GM12875 (cell line): ENCODE data around the gene DDX5.

ENCODE experiments used
- H3K4me3 ChIP-seq: one replicate; pipeline ENCODE4 v1.5.1; 2011; ENCODE audit warnings: low read depth, low read length, control low read depth
- TF ChIP-seq, protein P1 (sequence below): IDR thresholded peaks from 2 replicates; pipeline ENCODE4 v1.5.1; 2011; ENCODE audit warnings: low read depth, mild to moderate bottlenecking, control low read depth, inconsistent platforms, low read length, moderate library complexity, borderline replicate concordance; ENCODE audit not compliant: insufficient read depth

Gene DDX5

DNA sequence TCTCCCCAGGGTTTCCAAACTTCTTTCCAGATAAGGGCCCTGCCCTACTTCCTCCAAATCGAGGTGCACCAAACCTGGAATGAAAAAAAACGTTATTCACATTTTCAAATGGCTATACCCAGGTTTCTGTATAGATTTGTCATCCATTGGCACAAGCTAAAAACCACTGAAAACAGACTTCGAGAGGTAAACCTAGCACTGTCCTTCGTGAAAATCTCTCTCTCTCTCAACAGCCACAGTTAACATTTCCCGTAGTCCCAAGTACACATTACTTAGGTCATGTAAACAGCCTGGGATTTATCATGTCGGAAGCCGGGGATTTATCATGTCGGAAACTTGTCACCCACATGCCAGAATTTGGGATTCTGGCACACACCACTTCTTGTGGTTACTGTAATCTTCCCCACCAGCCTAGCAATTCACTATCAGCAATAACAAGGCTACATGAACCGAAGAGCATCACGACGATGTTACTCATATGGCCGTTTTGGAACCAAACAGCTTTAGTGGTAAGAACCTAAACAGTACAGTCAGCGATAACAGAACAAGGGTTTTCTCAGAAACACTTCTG lies 1.2 kb downstream of the DDX5 start:
- TF ChIP-seq, protein P1, sequence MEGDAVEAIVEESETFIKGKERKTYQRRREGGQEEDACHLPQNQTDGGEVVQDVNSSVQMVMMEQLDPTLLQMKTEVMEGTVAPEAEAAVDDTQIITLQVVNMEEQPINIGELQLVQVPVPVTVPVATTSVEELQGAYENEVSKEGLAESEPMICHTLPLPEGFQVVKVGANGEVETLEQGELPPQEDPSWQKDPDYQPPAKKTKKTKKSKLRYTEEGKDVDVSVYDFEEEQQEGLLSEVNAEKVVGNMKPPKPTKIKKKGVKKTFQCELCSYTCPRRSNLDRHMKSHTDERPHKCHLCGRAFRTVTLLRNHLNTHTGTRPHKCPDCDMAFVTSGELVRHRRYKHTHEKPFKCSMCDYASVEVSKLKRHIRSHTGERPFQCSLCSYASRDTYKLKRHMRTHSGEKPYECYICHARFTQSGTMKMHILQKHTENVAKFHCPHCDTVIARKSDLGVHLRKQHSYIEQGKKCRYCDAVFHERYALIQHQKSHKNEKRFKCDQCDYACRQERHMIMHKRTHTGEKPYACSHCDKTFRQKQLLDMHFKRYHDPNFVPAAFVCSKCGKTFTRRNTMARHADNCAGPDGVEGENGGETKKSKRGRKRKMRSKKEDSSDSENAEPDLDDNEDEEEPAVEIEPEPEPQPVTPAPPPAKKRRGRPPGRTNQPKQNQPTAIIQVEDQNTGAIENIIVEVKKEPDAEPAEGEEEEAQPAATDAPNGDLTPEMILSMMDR = no peak
- peak overlapping the region; percentile 80 for H3K4me3 ChIP-seq

DNA sequence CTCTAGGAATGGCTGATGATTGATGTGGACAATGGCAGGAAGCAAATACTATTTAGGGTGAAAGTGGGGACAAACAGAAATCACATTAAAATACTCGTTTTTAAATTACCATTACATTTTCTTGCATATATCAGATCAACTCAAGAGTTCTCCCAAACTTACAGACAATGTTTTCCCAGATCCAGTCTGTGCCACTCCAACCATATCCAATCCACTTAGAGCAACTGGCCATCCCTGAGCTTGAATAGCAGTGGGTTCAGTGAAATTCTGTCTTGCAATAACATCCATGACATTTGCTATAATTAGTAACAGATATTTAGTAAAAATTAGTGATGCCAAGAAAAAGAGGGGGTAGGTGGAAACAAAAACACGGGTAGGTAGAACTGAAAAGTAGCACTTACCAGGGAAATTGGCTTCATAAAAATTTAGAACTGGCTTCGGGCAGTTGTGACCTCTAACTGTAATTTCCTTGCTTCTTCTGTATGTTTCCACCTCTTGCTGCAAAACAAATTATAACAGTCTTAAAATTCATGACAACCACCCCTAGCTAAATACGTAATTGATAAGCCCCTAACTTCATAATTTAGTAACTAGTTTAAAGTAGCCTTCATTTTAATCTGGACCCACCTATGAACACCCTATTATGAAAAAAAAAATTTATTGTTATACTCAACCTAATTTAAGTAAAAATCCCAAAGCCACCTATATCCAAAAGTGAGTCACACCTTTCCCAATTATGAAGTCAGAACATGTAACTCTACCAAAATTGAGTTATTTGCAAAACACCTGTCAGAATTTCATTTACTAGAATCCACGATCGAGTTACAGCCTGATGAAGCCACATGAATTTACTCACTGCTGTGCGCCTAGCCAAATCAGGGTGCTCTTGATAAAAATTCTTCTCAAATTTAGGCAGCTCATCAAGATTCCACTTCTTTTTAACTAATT lies 2.0 kb downstream of the DDX5 start:
- TF ChIP-seq, protein P1 = no peak
- H3K4me3 ChIP-seq = peak overlapping the region; percentile 80

DNA sequence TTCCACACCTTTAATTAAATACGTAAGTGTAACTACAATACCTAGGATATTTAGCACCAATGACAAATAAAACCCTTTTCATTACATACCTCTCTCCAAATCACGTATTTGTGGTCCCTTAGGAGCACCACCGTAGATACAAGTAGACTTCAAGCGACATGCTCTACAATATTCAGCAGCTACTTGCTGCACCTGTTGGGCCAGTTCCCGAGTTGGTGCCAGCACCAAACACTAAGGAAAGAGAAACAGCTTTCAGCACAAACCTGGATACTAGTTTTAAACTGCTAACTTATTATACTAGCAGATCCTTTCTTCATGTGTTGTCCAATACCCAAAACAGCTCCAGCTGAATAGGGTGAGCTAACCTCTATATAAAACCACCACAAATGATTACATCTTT lies 2.7 kb downstream of the DDX5 start:
- H3K4me3 ChIP-seq = no peak overlapping the region
- TF ChIP-seq, protein P1 = no peak

DNA sequence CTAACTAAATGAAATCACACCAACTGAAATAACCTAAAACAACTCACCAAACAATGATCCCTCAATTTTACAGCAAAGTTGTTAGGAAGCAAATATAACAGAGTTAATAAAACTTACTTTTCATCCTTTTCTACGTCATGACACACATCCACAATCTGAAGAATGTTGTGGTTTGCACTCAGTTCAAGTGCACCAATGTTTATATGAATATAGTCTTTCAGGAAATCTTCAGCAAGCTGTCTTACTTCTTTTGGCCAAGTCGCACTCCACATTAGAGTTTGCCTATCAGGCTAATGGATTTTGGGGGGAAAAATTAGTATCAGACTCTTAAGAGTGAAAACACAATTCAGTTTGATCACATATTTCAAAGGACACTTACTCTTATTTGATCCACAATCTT lies 3.3 kb downstream of the DDX5 start:
- no peak overlapping the region for H3K4me3 ChIP-seq
- TF ChIP-seq, protein P1 = no peak

DNA sequence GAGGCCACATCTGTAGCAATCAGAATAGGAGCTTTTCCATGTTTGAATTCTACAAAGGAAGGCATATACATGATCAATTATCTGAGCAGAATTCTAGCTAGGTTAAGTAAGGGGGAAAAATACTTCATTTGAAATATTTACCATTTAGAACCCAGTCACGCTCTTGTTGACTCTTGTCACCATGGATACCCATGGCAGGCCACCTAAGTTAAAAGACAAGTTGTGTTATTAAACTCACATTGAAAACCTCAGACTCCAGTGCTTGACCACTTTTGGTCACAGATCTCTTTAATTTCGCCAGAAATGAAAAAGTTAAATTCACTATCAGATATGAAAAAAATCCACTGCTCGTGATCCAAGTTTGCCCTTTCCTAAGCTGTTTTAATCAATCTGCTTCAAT lies 4.1 kb downstream of the DDX5 start:
- H3K4me3 ChIP-seq = no peak overlapping the region
- TF ChIP-seq, protein P1 = no peak

GRCh38 chr17:64500862-64501765 lies 5.0 kb downstream of the DDX5 start:
- TF ChIP-seq, protein P1 = no peak
- H3K4me3 ChIP-seq = no peak overlapping the region
